Adipocyte (in vitro differentiated cells): ENCODE measurements around the gene SHQ1.

Experiments used
- DNase-seq: peaks from one replicate; pipeline ENCODE4 v3.0.0-alpha.2; 2015; ENCODE audit warnings: low read depth
- H3K27me3 ChIP-seq: replicated peaks from 2 replicates; pipeline ENCODE4 v1.7.0; 2013; ENCODE audit warnings: mild to moderate bottlenecking, low read length, moderate library complexity; ENCODE audit not compliant: control insufficient read depth, insufficient read depth
- H3K36me3 ChIP-seq: 2 replicates; pipeline ENCODE4 v1.7.0; 2013; ENCODE audit warnings: low read length, mild to moderate bottlenecking, moderate library complexity; ENCODE audit not compliant: control insufficient read depth, insufficient read depth, severe bottlenecking
- H3K4me1 ChIP-seq: 2 replicates; pipeline ENCODE4 v1.7.0; 2013; ENCODE audit warnings: mild to moderate bottlenecking, low read length, moderate library complexity; ENCODE audit not compliant: control insufficient read depth, insufficient read depth
- H3K4me3 ChIP-seq: 2 replicates; pipeline ENCODE4 v1.7.0; 2013; ENCODE audit warnings: mild to moderate bottlenecking, low read length, moderate library complexity
- H3K9ac ChIP-seq: 2 replicates; pipeline ENCODE4 v1.7.0; 2013; ENCODE audit warnings: mild to moderate bottlenecking, low read length, moderate library complexity
- H3K9me3 ChIP-seq: 2 replicates; pipeline ENCODE4 v1.7.0; 2013; ENCODE audit warnings: mild to moderate bottlenecking, low read length, moderate library complexity; ENCODE audit not compliant: control insufficient read depth

Gene SHQ1

GRCh38 chr3:72844436-72844993, 3.7 kb downstream of the SHQ1 start:
- Histone ChIP-seq H3K9me3 (no peaks in the 10 kb centered on the region), H3K4me3 (no peak overlapping the region), H3K9ac (no peak overlapping the region), H3K4me1 (peaks cover 17% of the 10 kb centered on the region), H3K36me3 (peaks cover 25% of the 10 kb centered on the region), H3K27me3 (no peaks in the 10 kb centered on the region)
- DNase-seq, result no peak

GRCh38 chr3:72839057-72839456, 9.2 kb downstream of the SHQ1 start:
- H3K4me3 ChIP-seq, result no peak overlapping the region
- H3K9me3 ChIP-seq, result no peaks in the 10 kb centered on the region
- DNase-seq, result no peak
- peaks cover 44% of the 10 kb centered on the region for H3K36me3 ChIP-seq
- no peak overlapping the region for H3K9ac ChIP-seq
- H3K27me3 ChIP-seq, result no peaks in the 10 kb centered on the region
- H3K4me1 ChIP-seq, result peaks cover under 1% of the 10 kb centered on the region

- H3K4me3 ChIP-seq, result no peak overlapping the region
- H3K9ac ChIP-seq, result no peak overlapping the region
- DNase-seq, result no peak
- no peaks in the 10 kb centered on the region for H3K9me3 ChIP-seq
- peaks cover 50% of the 10 kb centered on the region for H3K36me3 ChIP-seq
- H3K27me3 ChIP-seq, result no peaks in the 10 kb centered on the region
- no peaks in the 10 kb centered on the region for H3K4me1 ChIP-seq
Observed at GRCh38 chr3:72836923-72837322, 11.3 kb downstream of the SHQ1 start.

- H3K9me3 ChIP-seq, result no peaks in the 10 kb centered on the region
- no peak overlapping the region for H3K4me3 ChIP-seq
- peaks cover 45% of the 10 kb centered on the region for H3K36me3 ChIP-seq
- no peaks in the 10 kb centered on the region for H3K4me1 ChIP-seq
- H3K27me3 ChIP-seq, result no peaks in the 10 kb centered on the region
- DNase-seq, result no peak
- no peak overlapping the region for H3K9ac ChIP-seq
Observed at GRCh38 chr3:72836416-72836815, 11.8 kb downstream of the SHQ1 start.

GRCh38 chr3:72830452-72831223, 17.6 kb downstream of the SHQ1 start:
- H3K27me3 ChIP-seq, result no peaks in the 10 kb centered on the region
- no peak overlapping the region for H3K9ac ChIP-seq
- no peak overlapping the region for H3K4me3 ChIP-seq
- H3K9me3 ChIP-seq, result no peaks in the 10 kb centered on the region
- peaks cover 12% of the 10 kb centered on the region for H3K36me3 ChIP-seq
- peaks cover 21% of the 10 kb centered on the region for H3K4me1 ChIP-seq
- peak; percentile 44 for DNase-seq

- H3K4me1 ChIP-seq, result peaks cover 21% of the 10 kb centered on the region
- peak; percentile 71 for DNase-seq
- no peaks in the 10 kb centered on the region for H3K27me3 ChIP-seq
- H3K9ac ChIP-seq, result no peak overlapping the region
- H3K9me3 ChIP-seq, result no peaks in the 10 kb centered on the region
- H3K36me3 ChIP-seq, result peaks cover 11% of the 10 kb centered on the region
- no peak overlapping the region for H3K4me3 ChIP-seq
Observed at GRCh38 chr3:72829701-72830100, 18.5 kb downstream of the SHQ1 start.

GRCh38 chr3:72821161-72821781, 27.0 kb downstream of the SHQ1 start:
- no peak for DNase-seq
- no peaks in the 10 kb centered on the region for H3K9me3 ChIP-seq
- no peaks in the 10 kb centered on the region for H3K27me3 ChIP-seq
- H3K4me3 ChIP-seq, result no peak overlapping the region
- peaks cover 3% of the 10 kb centered on the region for H3K36me3 ChIP-seq
- no peak overlapping the region for H3K9ac ChIP-seq
- H3K4me1 ChIP-seq, result peaks cover 46% of the 10 kb centered on the region

GRCh38 chr3:72820415-72820814, 27.8 kb downstream of the SHQ1 start:
- Histone ChIP-seq H3K36me3 (peaks cover 3% of the 10 kb centered on the region), H3K9me3 (no peaks in the 10 kb centered on the region), H3K4me1 (peaks cover 46% of the 10 kb centered on the region), H3K9ac (no peak overlapping the region), H3K27me3 (no peaks in the 10 kb centered on the region), H3K4me3 (peak overlapping the region; percentile 17)
- peak; percentile 73 for DNase-seq

- Histone ChIP-seq H3K9me3 (no peaks in the 10 kb centered on the region), H3K27me3 (no peaks in the 10 kb centered on the region), H3K4me3 (no peak overlapping the region), H3K4me1 (peaks cover 46% of the 10 kb centered on the region), H3K9ac (no peak overlapping the region), H3K36me3 (peaks cover 4% of the 10 kb centered on the region)
- DNase-seq, result peak; percentile 82
Observed at GRCh38 chr3:72818905-72819304, 29.3 kb downstream of the SHQ1 start.

- no peaks in the 10 kb centered on the region for H3K27me3 ChIP-seq
- peaks cover 46% of the 10 kb centered on the region for H3K4me1 ChIP-seq
- peak; percentile 72 for DNase-seq
- peaks cover 4% of the 10 kb centered on the region for H3K36me3 ChIP-seq
- H3K4me3 ChIP-seq, result no peak overlapping the region
- H3K9me3 ChIP-seq, result no peaks in the 10 kb centered on the region
- H3K9ac ChIP-seq, result no peak overlapping the region
Observed at GRCh38 chr3:72818092-72818773, 30.0 kb downstream of the SHQ1 start.

GRCh38 chr3:72816862-72817355, 31.3 kb downstream of the SHQ1 start:
- no peaks in the 10 kb centered on the region for H3K9me3 ChIP-seq
- H3K4me1 ChIP-seq, result peaks cover 42% of the 10 kb centered on the region
- no peak overlapping the region for H3K9ac ChIP-seq
- H3K27me3 ChIP-seq, result no peaks in the 10 kb centered on the region
- H3K36me3 ChIP-seq, result peaks cover 6% of the 10 kb centered on the region
- no peak for DNase-seq
- H3K4me3 ChIP-seq, result no peak overlapping the region
